Medulla oblongata (tissue), 1 donor: ENCODE measurements around the gene NEFH.
A peak's percentile ranks its signal among the peaks of the same experiment; 100 is the strongest.
"Not testable (repeated sequence)": the region's sequence is repeated elsewhere in the genome, so short reads cannot be mapped to it uniquely, and the experiment has no call there.

Experiments used
- DNase-seq: peaks from one replicate; pipeline ENCODE4 v3.0.0-alpha.2; 2015; ENCODE audit errors: extremely low spot score

Gene NEFH

GRCh38 chr22:29479417-29480261 lies at the start of gene NEFH:
Gene NEFH (plus strand): TSS chr22:29480218. CDS start chr22:29480263, 45 bp downstream.
- no peak for DNase-seq

- no peak for DNase-seq
Measured at GRCh38 chr22:29431986-29432385, 48.0 kb upstream of the NEFH start.

- no peak for DNase-seq
Measured at GRCh38 chr22:29433856-29434255, 46.2 kb upstream of the NEFH start.

- DNase-seq: no peak
Measured at GRCh38 chr22:29434288-29434687, 45.7 kb upstream of the NEFH start.

- no peak for DNase-seq
Measured at GRCh38 chr22:29435236-29436136, 44.5 kb upstream of the NEFH start.

GRCh38 chr22:29438283-29438682 lies 41.7 kb upstream of the NEFH start, which contains the start of gene RFPL1:
Gene RFPL1 (plus strand): TSS chr22:29438583.
- DNase-seq: not testable (repeated sequence)

- no peak for DNase-seq
Measured at GRCh38 chr22:29442976-29443375, 37.0 kb upstream of the NEFH start.

GRCh38 chr22:29443452-29443851 lies 36.6 kb upstream of the NEFH start:
- no peak for DNase-seq

GRCh38 chr22:29443861-29444792 lies 35.9 kb upstream of the NEFH start:
- DNase-seq: no peak

- no peak for DNase-seq
Measured at GRCh38 chr22:29445508-29445907, 34.5 kb upstream of the NEFH start.

- DNase-seq: no peak
Measured at GRCh38 chr22:29447906-29448305, 32.1 kb upstream of the NEFH start.

- DNase-seq: no peak
Measured at GRCh38 chr22:29449296-29449875, 30.6 kb upstream of the NEFH start.

- no peak for DNase-seq
Measured at GRCh38 chr22:29450222-29450621, 29.8 kb upstream of the NEFH start.

- DNase-seq: no peak
Measured at GRCh38 chr22:29451863-29452262, 28.2 kb upstream of the NEFH start.

GRCh38 chr22:29454276-29454675 lies 25.7 kb upstream of the NEFH start:
- peak; percentile 83 for DNase-seq

GRCh38 chr22:29456211-29456671 lies 23.8 kb upstream of the NEFH start:
- no peak for DNase-seq

GRCh38 chr22:29457730-29458129 lies 22.3 kb upstream of the NEFH start:
- no peak for DNase-seq

- DNase-seq: no peak
Measured at GRCh38 chr22:29458551-29458950, 21.5 kb upstream of the NEFH start.

- no peak for DNase-seq
Measured at GRCh38 chr22:29459773-29460172, 20.2 kb upstream of the NEFH start.

- no peak for DNase-seq
Measured at GRCh38 chr22:29461263-29461662, 18.8 kb upstream of the NEFH start.

- DNase-seq: no peak
Measured at GRCh38 chr22:29463629-29464028, 16.4 kb upstream of the NEFH start.
